HEK293T (cell line): Measurements from ENCODE around the gene C10orf67.
"Not testable (repeated sequence)": the region's sequence is repeated elsewhere in the genome, so short reads cannot be mapped to it uniquely, and the experiment has no call there.

Experiments used
- CTCF ChIA-PET: fragments of 350-600 bp; formaldehyde crosslinking; extraction: SDS; loops from one replicate; lab custom pipeline; 2021; ENCODE audit warnings: antibody characterized with exemption, inconsistent platforms; lab: Yijun Ruan, JAX
- POLR2A ChIA-PET: fragments of 350-600 bp; formaldehyde crosslinking; extraction: SDS; loops from one replicate; lab custom pipeline; 2020; ENCODE audit warnings: antibody characterized with exemption, inconsistent platforms; lab: Yijun Ruan, JAX
- DNase-seq: peaks from one replicate; pipeline ENCODE4 v3.0.0; 2012; ENCODE audit warnings: mixed read lengths; ENCODE audit errors: extremely low spot score
- ARNT ChIP-seq: fragments of 450-650 bp; IDR thresholded peaks from 2 replicates; pipeline ENCODE4 v1.6.1; 2017; ENCODE audit warnings: mild to moderate bottlenecking
- BHLHE40 ChIP-seq: fragments of 450-650 bp; IDR thresholded peaks from 2 replicates; pipeline ENCODE4 v1.6.1; 2016; ENCODE audit warnings: mild to moderate bottlenecking, moderate library complexity, borderline replicate concordance
- CTBP1 ChIP-seq: fragments of 450-650 bp; IDR thresholded peaks from 2 replicates; pipeline ENCODE4 v1.6.1; 2016; ENCODE audit warnings: borderline replicate concordance
- ELF4 ChIP-seq: fragments of 450-650 bp; IDR thresholded peaks from 2 replicates; pipeline ENCODE4 v1.6.1; 2017; ENCODE audit warnings: antibody characterized with exemption
- FOXA1 ChIP-seq: fragments of 450-650 bp; IDR thresholded peaks from 2 replicates; pipeline ENCODE4 v1.6.1; 2016; ENCODE audit warnings: mild to moderate bottlenecking
- FOXK2 ChIP-seq: fragments of 450-650 bp; IDR thresholded peaks from 2 replicates; pipeline ENCODE4 v1.6.1; 2016; ENCODE audit warnings: mild to moderate bottlenecking
- FOXM1 ChIP-seq: fragments of 450-650 bp; IDR thresholded peaks from 2 replicates; pipeline ENCODE4 v1.6.1; 2017; ENCODE audit warnings: mild to moderate bottlenecking, borderline replicate concordance
- HDGF ChIP-seq: fragments of 450-650 bp; IDR thresholded peaks from 2 replicates; pipeline ENCODE4 v1.6.1; 2017; ENCODE audit warnings: antibody characterized with exemption, borderline replicate concordance
- L3MBTL2 ChIP-seq: fragments of 450-650 bp; conservative IDR thresholded peaks from 2 replicates; pipeline ENCODE4 v1.6.1; 2016; ENCODE audit warnings: mild to moderate bottlenecking
- LEF1 ChIP-seq: fragments of 450-650 bp; IDR thresholded peaks from 2 replicates; pipeline ENCODE4 v1.6.1; 2017; ENCODE audit warnings: mild to moderate bottlenecking, borderline replicate concordance
- NFRKB ChIP-seq: fragments of 450-650 bp; IDR thresholded peaks from 2 replicates; pipeline ENCODE4 v1.6.1; 2016; ENCODE audit warnings: mild to moderate bottlenecking, moderate library complexity
- SP1 ChIP-seq: fragments of 450-650 bp; IDR thresholded peaks from 2 replicates; pipeline ENCODE4 v1.6.1; 2017
- SUZ12 ChIP-seq: fragments of 450-650 bp; IDR thresholded peaks from 2 replicates; pipeline ENCODE4 v1.6.1; 2016; ENCODE audit warnings: mild to moderate bottlenecking
- TARDBP ChIP-seq: fragments of 450-650 bp; IDR thresholded peaks from 2 replicates; pipeline ENCODE4 v1.6.1; 2016
- ZNF384 ChIP-seq: fragments of 450-650 bp; IDR thresholded peaks from 2 replicates; pipeline ENCODE4 v1.6.1; 2016
- TF ChIP-seq, protein P1 (sequence below): fragments of 450-650 bp; IDR thresholded peaks from 2 replicates; pipeline ENCODE4 v1.6.1; 2016

Gene C10orf67

DNA sequence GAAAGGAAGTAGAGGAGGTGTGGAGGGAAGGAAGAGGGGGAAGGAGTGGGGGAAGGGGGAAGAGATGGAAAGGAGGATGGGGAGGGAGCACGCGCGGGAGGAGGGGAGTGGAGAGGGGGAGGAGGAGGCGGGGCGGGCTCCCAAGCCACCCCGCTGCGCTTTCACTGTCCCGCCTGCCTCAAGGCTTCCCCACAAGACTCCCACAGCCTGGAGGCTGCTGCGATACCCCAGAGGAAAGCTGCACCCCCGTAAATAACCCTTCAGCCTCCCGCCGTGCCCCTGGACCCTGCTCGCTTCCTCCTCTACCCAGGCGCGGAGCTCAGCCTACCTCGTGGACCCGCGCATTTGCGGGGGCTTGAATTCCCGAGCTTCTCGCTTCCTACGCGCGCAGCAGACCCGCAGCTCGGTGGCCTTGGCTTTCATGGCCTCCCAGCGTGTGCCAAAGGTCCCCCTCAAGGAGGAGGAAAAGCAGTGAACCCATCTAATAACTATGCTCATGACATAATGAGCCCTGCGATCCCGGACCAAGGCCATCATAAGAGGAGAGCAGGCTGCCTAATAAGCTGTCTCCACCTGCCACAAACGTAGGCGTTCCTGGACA is at the start of gene C10orf67:
Gene C10orf67, minus strand, starts transcription at position 557 of the 601 bp plus-strand sequence. Its CDS starts 23 bp downstream, at position 534.
- POLR2A ChIA-PET: interaction anchor here (1.1 to 1.5 kb wide), 3 partner anchors 11 to 31 kb away, joined by 3 to 4 read pairs (median 3); no protein-coding TSS in a partner anchor
- CTCF ChIA-PET: interaction anchor here (1.6 kb wide), 1 partner anchor 14 kb away, joined by 6 read pairs; no protein-coding TSS in a partner anchor
- TF ChIP-seq FOXM1 (no peak), L3MBTL2 (peak; percentile 54)
- peak; percentile 53 for DNase-seq

DNA sequence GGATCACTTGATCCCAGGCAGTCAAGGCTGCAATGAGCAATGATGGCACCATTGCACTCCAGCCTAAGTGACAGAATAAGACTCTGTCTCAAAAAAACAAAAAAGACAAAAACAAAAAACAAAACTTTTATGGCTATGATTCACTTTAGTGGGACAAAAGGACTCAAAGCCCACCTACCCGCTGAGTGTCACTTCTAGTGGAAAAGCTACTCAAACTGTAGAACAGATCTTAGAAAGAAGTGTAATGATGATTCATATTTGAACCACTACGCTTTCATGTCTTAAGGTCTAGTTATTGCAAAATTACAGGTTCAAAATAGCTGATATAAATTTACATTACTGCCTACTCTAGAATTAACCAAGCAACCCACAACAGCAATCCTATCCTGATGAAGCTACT is 47.2 kb upstream of the C10orf67 start:
- DNase-seq: no peak
- TF ChIP-seq, protein P1, sequence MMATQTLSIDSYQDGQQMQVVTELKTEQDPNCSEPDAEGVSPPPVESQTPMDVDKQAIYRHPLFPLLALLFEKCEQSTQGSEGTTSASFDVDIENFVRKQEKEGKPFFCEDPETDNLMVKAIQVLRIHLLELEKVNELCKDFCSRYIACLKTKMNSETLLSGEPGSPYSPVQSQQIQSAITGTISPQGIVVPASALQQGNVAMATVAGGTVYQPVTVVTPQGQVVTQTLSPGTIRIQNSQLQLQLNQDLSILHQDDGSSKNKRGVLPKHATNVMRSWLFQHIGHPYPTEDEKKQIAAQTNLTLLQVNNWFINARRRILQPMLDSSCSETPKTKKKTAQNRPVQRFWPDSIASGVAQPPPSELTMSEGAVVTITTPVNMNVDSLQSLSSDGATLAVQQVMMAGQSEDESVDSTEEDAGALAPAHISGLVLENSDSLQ: no peak
- TF ChIP-seq LEF1 (no peak), FOXK2 (no peak), BHLHE40 (no peak), CTBP1 (no peak), ELF4 (no peak), NFRKB (no peak), ARNT (no peak), FOXM1 (no peak), TARDBP (no peak), SUZ12 (no peak), SP1 (no peak), L3MBTL2 (no peak), HDGF (no peak)
- POLR2A ChIA-PET: no interaction called here
- CTCF ChIA-PET: no interaction called here

DNA sequence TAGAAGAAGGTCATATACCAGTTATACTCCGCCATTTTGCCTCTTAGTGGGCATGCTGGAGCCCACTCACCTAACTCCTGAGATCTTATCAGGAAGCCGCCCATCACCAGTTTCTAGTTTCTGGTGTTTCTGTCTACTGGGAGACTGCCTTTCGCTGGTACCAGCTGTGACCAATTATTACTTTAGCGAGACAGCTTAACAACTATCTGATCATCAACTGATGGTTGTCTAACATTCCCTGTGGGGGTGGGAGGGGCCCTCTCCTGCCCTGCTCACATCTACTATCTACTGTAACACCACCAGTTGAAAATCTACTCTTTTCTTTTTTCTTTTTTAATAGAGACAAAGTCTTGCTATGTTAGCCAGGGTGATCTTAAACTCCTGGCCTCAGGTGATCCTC is 46.2 kb upstream of the C10orf67 start:
- POLR2A ChIA-PET: no interaction called here
- DNase-seq: no peak
- TF ChIP-seq FOXM1 (no peak), ZNF384 (no peak), ARNT (no peak), SUZ12 (no peak), FOXA1 (no peak), TARDBP (no peak), L3MBTL2 (no peak), SP1 (no peak)
- CTCF ChIA-PET: interaction anchor here (0.7 kb wide), 1 partner anchor 9 kb away, joined by 3 read pairs; no protein-coding TSS in a partner anchor

DNA sequence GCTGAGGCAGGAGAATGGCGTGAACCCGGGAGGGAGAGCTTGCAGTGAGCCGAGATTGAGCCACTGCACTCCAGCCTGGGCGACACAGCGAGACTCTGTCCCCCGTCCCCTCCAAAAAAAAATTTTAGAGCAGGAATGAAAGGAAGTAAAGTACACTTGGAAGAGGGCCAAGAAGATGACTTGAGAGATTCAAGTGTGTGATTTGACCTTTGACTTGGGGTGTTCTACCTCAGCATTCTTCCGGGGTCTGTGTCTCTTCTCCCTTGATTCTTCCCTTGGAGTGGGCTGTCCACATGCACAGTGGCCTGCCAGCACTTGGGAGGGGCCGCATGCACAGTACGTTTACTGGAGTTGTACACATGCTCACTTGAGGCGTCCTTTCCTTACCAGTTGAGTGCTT is 45.8 kb upstream of the C10orf67 start:
- CTCF ChIA-PET, POLR2A ChIA-PET, DNase-seq: not testable (repeated sequence)

DNA sequence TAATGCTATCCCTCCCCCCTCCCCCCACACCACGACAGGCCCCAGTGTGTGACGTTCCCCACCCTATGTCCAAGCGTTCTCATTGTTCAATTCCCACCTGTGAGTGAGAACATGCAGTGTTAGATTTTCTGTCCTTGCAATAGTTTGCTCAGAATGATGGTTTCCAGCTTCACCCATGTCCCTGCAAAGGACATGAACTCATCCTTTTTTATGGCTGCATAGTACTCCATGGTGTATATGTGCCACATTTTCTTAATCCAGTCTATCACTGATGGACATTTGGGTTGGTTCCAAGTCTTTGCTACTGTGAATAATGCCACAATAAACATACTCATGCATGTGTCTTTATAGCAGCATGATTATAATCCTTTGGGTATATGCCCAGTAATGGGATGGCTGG is 42.9 kb upstream of the C10orf67 start:
- CTCF ChIA-PET, DNase-seq, POLR2A ChIA-PET: not testable (repeated sequence)

DNA sequence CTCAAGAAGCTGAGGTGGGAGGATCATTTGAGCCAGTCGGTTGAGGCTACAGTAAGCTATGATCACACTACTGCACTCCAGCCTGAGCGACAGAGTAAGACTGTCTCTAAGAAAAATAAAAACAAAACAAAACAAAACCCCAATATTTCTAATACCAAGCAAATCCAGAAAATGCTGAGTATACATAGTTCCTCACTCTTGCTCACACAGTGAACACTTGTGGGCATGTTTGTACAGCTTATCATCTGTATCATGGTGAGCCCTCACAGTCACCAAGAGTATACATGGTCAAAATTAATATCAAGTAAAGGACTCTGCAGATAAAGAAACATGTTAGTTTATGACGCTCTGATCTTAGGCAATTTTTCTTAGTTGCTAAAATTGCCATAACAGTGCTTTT is 41.5 kb upstream of the C10orf67 start:
- ChIA-PET CTCF (no interaction called here), POLR2A (no interaction called here)
- TF ChIP-seq L3MBTL2: no peak
- no peak for TF ChIP-seq ELF4
- no peak for TF ChIP-seq TARDBP
- no peak for TF ChIP-seq BHLHE40
- no peak for TF ChIP-seq FOXM1
- TF ChIP-seq HDGF: no peak
- no peak for TF ChIP-seq NFRKB
- TF ChIP-seq SP1: no peak
- TF ChIP-seq FOXA1: no peak
- TF ChIP-seq, protein P1: no peak
- TF ChIP-seq SUZ12: no peak
- TF ChIP-seq LEF1: no peak
- no peak for TF ChIP-seq CTBP1
- TF ChIP-seq ZNF384: no peak
- DNase-seq: no peak

DNA sequence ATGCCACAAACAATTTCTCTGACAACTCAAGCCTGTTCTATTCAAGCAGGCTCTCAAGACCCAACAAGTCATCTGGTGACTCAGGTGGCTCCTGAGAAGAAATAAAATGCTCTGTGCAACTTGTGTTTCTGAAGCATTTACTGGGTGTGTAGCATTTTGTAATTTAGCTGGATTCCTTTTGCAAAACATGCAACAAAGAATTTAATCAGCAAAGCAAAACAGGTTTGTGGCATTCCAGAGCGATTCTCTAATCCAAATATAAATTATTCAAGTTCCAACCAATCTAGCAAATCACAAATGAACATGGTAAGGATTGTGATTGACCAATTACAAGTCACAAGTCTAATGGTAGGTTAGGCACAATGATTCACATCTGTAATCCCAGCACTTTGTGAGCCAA is 39.8 kb upstream of the C10orf67 start:
- ChIA-PET POLR2A (no interaction called here), CTCF (no interaction called here)
- DNase-seq: no peak
- TF ChIP-seq FOXM1 (no peak), CTBP1 (no peak), TARDBP (no peak), ELF4 (no peak), ZNF384 (no peak), FOXK2 (no peak), SP1 (no peak), L3MBTL2 (no peak), NFRKB (no peak), SUZ12 (no peak), LEF1 (no peak), FOXA1 (no peak)

DNA sequence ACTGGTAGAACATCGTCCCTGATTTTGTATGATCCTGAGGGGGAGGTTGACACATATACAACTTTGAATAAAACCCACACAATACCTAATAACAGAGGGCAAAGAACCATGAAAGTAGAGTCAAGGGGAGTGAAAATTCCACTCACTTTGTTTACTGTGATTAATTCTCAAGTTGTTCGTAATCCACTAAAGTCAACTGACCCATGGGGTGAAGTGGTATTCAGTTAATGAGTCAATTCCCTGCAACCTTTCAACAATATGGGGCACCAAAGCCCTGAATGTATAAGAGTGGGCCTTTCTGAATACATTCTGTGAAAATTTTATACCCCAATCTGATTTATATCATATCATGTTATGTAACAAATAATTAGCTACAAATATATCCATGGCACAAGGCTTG is 39.0 kb upstream of the C10orf67 start:
- ChIA-PET CTCF (no interaction called here), POLR2A (no interaction called here)
- TF ChIP-seq LEF1 (no peak), CTBP1 (no peak)
- no peak for DNase-seq
